ENCODE results near the gene ANXA4. TPM values are rescaled to one million over a fixed set of nuclear protein-coding genes. Genes with fewer than 3 reads are reported as not detected.

ANXA4 gene
- total and polyA plus RNA-seq, 2 of the 13 experiments (the other 11 are each of a cell fraction or from before 2014, with no cell fraction given), result 155 to 168 TPM

DNA sequence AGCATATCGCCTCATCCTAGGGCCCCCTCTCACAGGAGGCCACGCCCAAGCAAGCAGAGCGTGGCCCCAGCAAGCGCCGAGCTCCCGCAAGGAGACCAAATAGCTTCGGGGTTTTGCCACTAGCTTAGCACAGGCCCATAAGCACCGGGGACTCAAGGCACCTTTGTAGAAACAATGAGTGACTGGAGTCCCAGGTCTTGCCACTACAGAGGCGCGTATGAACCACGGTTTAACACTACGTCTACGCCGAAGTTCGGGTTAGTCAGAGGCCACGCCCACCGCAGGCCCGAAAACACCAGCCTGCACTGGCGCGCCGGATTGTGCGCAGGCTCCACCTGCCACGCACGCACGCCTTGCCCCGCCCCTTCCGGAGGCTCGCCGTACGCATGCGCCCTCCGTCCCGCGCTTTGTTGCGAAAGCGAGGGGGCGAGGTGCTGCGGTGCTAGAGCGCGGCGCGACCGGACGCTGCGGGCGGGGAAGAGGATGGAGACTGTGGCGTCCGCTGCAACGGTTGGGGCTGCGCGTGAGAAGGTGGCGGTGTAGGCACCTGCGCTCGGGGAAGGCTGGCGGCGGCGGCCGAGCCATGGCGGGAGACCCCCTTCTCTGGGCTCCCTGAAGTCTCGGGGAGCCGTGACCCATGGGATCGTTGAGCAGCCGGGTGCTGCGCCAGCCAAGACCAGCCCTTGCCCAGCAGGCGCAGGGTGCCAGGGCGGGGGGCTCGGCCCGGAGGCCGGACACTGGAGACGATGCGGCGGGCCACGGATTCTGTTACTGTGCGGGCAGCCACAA is 87.5 kb downstream of the ANXA4 start, which contains the start of gene GMCL1 (continued):
- TF ChIP-seq ZNF598 (CRISPR knock-in tag; IDR thresholded peaks at IDR 0.05; ENCODE audit: borderline replicate concordance), result peak; percentile 74; the same call in 1 of the 2 replicates
- TF ChIP-seq NCOA5 (CRISPR knock-in tag; IDR thresholded peaks at IDR 0.05), result no peak
- 0 out of 2 replicates have a peak, but pooled peaks have one; percentile 25 for TF ChIP-seq ZC3H4 (CRISPR knock-in tag; IDR thresholded peaks at IDR 0.05; ENCODE audit: borderline replicate concordance)
- peak; percentile 14 for TF ChIP-seq ZEB1 (IDR thresholded peaks at IDR 0.05; ENCODE audit: insufficient replicate concordance, low read depth)
- TF ChIP-seq SIX4 (CRISPR knock-in tag; IDR thresholded peaks at IDR 0.05), result peak; percentile 68
- TF ChIP-seq ZNF160 (CRISPR knock-in tag; IDR thresholded peaks at IDR 0.05), result peak; percentile 91
- 0 out of 2 replicates have a peak, but pooled peaks have one; percentile 49 for TF ChIP-seq ZNF296 (CRISPR knock-in tag; conservative IDR thresholded peaks at IDR 0.05)
- peak; percentile 92 for TF ChIP-seq ZNF232 (CRISPR knock-in tag; IDR thresholded peaks at IDR 0.05; ENCODE audit: borderline replicate concordance)
- peak; percentile 94; the same call in 1 of the 2 replicates for TF ChIP-seq IRX3 (CRISPR knock-in tag; IDR thresholded peaks at IDR 0.05; ENCODE audit: borderline replicate concordance, low read depth)
- TF ChIP-seq, protein P1, sequence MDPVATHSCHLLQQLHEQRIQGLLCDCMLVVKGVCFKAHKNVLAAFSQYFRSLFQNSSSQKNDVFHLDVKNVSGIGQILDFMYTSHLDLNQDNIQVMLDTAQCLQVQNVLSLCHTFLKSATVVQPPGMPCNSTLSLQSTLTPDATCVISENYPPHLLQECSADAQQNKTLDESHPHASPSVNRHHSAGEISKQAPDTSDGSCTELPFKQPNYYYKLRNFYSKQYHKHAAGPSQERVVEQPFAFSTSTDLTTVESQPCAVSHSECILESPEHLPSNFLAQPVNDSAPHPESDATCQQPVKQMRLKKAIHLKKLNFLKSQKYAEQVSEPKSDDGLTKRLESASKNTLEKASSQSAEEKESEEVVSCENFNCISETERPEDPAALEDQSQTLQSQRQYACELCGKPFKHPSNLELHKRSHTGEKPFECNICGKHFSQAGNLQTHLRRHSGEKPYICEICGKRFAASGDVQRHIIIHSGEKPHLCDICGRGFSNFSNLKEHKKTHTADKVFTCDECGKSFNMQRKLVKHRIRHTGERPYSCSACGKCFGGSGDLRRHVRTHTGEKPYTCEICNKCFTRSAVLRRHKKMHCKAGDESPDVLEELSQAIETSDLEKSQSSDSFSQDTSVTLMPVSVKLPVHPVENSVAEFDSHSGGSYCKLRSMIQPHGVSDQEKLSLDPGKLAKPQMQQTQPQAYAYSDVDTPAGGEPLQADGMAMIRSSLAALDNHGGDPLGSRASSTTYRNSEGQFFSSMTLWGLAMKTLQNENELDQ (CRISPR knock-in tag; IDR thresholded peaks at IDR 0.05; ENCODE audit: borderline replicate concordance), result peak; percentile 72; the same call in 1 of the 2 replicates
- peak; percentile 81 for TF ChIP-seq U2AF1 (optimal IDR thresholded peaks at IDR 0.05; ENCODE audit: low read depth, low read length)
- TF ChIP-seq JUND (CRISPR knock-in tag; IDR thresholded peaks at IDR 0.05), result peak; percentile 35
- no peak for TF ChIP-seq ATF1 (CRISPR knock-in tag; IDR thresholded peaks at IDR 0.05)
- TF ChIP-seq, protein P2, sequence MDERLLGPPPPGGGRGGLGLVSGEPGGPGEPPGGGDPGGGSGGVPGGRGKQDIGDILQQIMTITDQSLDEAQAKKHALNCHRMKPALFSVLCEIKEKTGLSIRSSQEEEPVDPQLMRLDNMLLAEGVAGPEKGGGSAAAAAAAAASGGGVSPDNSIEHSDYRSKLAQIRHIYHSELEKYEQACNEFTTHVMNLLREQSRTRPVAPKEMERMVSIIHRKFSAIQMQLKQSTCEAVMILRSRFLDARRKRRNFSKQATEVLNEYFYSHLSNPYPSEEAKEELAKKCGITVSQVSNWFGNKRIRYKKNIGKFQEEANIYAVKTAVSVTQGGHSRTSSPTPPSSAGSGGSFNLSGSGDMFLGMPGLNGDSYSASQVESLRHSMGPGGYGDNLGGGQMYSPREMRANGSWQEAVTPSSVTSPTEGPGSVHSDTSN (CRISPR knock-in tag; IDR thresholded peaks at IDR 0.05), result no peak
- TF ChIP-seq, protein P3, sequence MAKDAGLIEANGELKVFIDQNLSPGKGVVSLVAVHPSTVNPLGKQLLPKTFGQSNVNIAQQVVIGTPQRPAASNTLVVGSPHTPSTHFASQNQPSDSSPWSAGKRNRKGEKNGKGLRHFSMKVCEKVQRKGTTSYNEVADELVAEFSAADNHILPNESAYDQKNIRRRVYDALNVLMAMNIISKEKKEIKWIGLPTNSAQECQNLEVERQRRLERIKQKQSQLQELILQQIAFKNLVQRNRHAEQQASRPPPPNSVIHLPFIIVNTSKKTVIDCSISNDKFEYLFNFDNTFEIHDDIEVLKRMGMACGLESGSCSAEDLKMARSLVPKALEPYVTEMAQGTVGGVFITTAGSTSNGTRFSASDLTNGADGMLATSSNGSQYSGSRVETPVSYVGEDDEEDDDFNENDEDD (CRISPR knock-in tag; IDR thresholded peaks at IDR 0.05; ENCODE audit: borderline replicate concordance), result peak; percentile 98
- peak; percentile 85 for TF ChIP-seq ZNF761 (CRISPR knock-in tag; conservative IDR thresholded peaks at IDR 0.05)
- TF ChIP-seq AGO1 (IDR thresholded peaks at IDR 0.05; ENCODE audit: low read depth, low read length, poor library complexity, severe bottlenecking), result peak; percentile 71
- TF ChIP-seq ZNF703 (CRISPR knock-in tag; IDR thresholded peaks at IDR 0.05; ENCODE audit: borderline replicate concordance), result no peak

Measured in HepG2 (cell line).